ENCODE data around the gene GPR139. TPM values are rescaled to one million over a fixed set of nuclear protein-coding genes. Genes with fewer than 3 reads are reported as not detected.

Gene GPR139
- total and polyA plus RNA-seq, 4 donors, result not detected

- Histone ChIP-seq H3K4me3 (ENCODE audit: low read length in 2 of 2) (no peak overlapping the region), H3K9me3 (ENCODE audit: control insufficient read depth, low read length) (peaks cover 4% of the 10 kb centered on the region), H3K27ac (ENCODE audit: low read depth in 1 of 2, low read length in 2 of 2) (no peak overlapping the region), H3K36me3 (ENCODE audit: control insufficient read depth in 1 of 2, insufficient read depth in 2 of 2, low read length in 1 of 2) (no peaks in the 10 kb centered on the region), H3K27me3 (ENCODE audit: control insufficient read depth in 1 of 2, insufficient read depth in 2 of 2, low read length in 1 of 2) (peaks cover 0 to 1% of the 10 kb centered on the region in 2 donors), H3K4me1 (ENCODE audit: control insufficient read depth in 1 of 2, insufficient read depth in 2 of 2, low read length in 2 of 2) (no peaks in the 10 kb centered on the region)
- no peak for ATAC-seq (ENCODE audit: low FRiP score)
- no peak for DNase-seq
- intact Hi-C loops (cut with DNase I), result no loop called here
- 39 to 43% methylated on average over 3 of the region's 3 CpGs for WGBS, 2 donors
These were observed 20.5 kb upstream of the GPR139 start for GRCh38 chr16:20094157-20094556.

- no peak overlapping the region for H3K4me3 ChIP-seq (ENCODE audit: low read length in 2 of 2)
- H3K4me1 ChIP-seq (ENCODE audit: control insufficient read depth in 1 of 2, insufficient read depth in 2 of 2, low read length in 2 of 2), result no peaks in the 10 kb centered on the region
- DNase-seq (no peak), ATAC-seq (ENCODE audit: low FRiP score) (no peak)
- H3K27ac ChIP-seq (ENCODE audit: low read depth in 1 of 2, low read length in 2 of 2), result no peak overlapping the region
- 53 to 60% methylated on average over 3 of the region's 3 CpGs for WGBS, 2 donors
- H3K36me3 ChIP-seq (ENCODE audit: control insufficient read depth in 1 of 2, insufficient read depth in 2 of 2, low read length in 1 of 2), result no peaks in the 10 kb centered on the region
- no peaks in the 10 kb centered on the region for H3K27me3 ChIP-seq (ENCODE audit: control insufficient read depth in 1 of 2, insufficient read depth in 2 of 2, low read length in 1 of 2)
- H3K9me3 ChIP-seq (ENCODE audit: control insufficient read depth, low read length), result peaks cover 2% of the 10 kb centered on the region
- intact Hi-C loops (cut with DNase I), result no loop called here
These were observed 15.7 kb upstream of the GPR139 start for GRCh38 chr16:20089246-20089965.

- intact Hi-C loops (cut with DNase I), result no loop called here
- H3K4me3 ChIP-seq (ENCODE audit: low read length in 2 of 2), result no peak overlapping the region
- peaks cover 0 to 2% of the 10 kb centered on the region in 2 donors for H3K27me3 ChIP-seq (ENCODE audit: control insufficient read depth in 1 of 2, insufficient read depth in 2 of 2, low read length in 1 of 2)
- ATAC-seq (ENCODE audit: low FRiP score), result no peak
- no peak overlapping the region for H3K27ac ChIP-seq (ENCODE audit: low read depth in 1 of 2, low read length in 2 of 2)
- no peaks in the 10 kb centered on the region for H3K4me1 ChIP-seq (ENCODE audit: control insufficient read depth in 1 of 2, insufficient read depth in 2 of 2, low read length in 2 of 2)
- no peak for DNase-seq
- peaks cover 2% of the 10 kb centered on the region for H3K9me3 ChIP-seq (ENCODE audit: control insufficient read depth, low read length)
- WGBS, 2 donors, result 60 to 66% methylated on average over 6 of the region's 6 CpGs
- no peaks in the 10 kb centered on the region for H3K36me3 ChIP-seq (ENCODE audit: control insufficient read depth in 1 of 2, insufficient read depth in 2 of 2, low read length in 1 of 2)
These were observed 11.0 kb upstream of the GPR139 start for GRCh38 chr16:20084624-20085226.

GRCh38 chr16:20079106-20079505 lies 5.4 kb upstream of the GPR139 start:
- 76 to 79% methylated on average over 4 of the region's 4 CpGs for WGBS, 2 donors
- intact Hi-C loops (cut with DNase I), result no loop called here

GRCh38 chr16:20075243-20075642 lies 1.6 kb upstream of the GPR139 start:
- DNase-seq, result no peak
- Histone ChIP-seq H3K4me1 (ENCODE audit: control insufficient read depth in 1 of 2, insufficient read depth in 2 of 2, low read length in 2 of 2) (no peaks in the 10 kb centered on the region), H3K27me3 (ENCODE audit: control insufficient read depth in 1 of 2, insufficient read depth in 2 of 2, low read length in 1 of 2) (no peaks in the 10 kb centered on the region), H3K27ac (ENCODE audit: low read depth in 1 of 2, low read length in 2 of 2) (no peak overlapping the region), H3K9me3 (ENCODE audit: control insufficient read depth, low read length) (no peaks in the 10 kb centered on the region), H3K36me3 (ENCODE audit: control insufficient read depth in 1 of 2, insufficient read depth in 2 of 2, low read length in 1 of 2) (no peaks in the 10 kb centered on the region), H3K4me3 (ENCODE audit: low read length in 2 of 2) (no peak overlapping the region)
- intact Hi-C loops (cut with DNase I), result no loop called here
- ATAC-seq (ENCODE audit: low FRiP score), result no peak
- WGBS, 2 donors, result 62 to 69% methylated on average over 4 of the region's 4 CpGs

More at GRCh38 chr16:20079106-20079505, 5.4 kb upstream of the GPR139 start:
- H3K9me3 ChIP-seq (ENCODE audit: control insufficient read depth, low read length), result no peaks in the 10 kb centered on the region
- H3K27me3 ChIP-seq (ENCODE audit: control insufficient read depth in 1 of 2, insufficient read depth in 2 of 2, low read length in 1 of 2), result peaks cover 0 to 2% of the 10 kb centered on the region in 2 donors
- no peak for ATAC-seq (ENCODE audit: low FRiP score)
- H3K4me3 ChIP-seq (ENCODE audit: low read length in 2 of 2), result no peak overlapping the region
- no peak overlapping the region for H3K27ac ChIP-seq (ENCODE audit: low read depth in 1 of 2, low read length in 2 of 2)
- no peaks in the 10 kb centered on the region for H3K36me3 ChIP-seq (ENCODE audit: control insufficient read depth in 1 of 2, insufficient read depth in 2 of 2, low read length in 1 of 2)
- no peak for DNase-seq
- no peaks in the 10 kb centered on the region for H3K4me1 ChIP-seq (ENCODE audit: control insufficient read depth in 1 of 2, insufficient read depth in 2 of 2, low read length in 2 of 2)

GRCh38 chr16:20074099-20074991 lies 655 bp upstream of the GPR139 start:
- WGBS, 2 donors, result 7 to 9% methylated on average over 33 to 34 of the region's 34 CpGs
- Histone ChIP-seq H3K27ac (ENCODE audit: low read depth in 1 of 2, low read length in 2 of 2) (no peak overlapping the region), H3K9me3 (ENCODE audit: control insufficient read depth, low read length) (peaks cover 1% of the 10 kb centered on the region), H3K36me3 (ENCODE audit: control insufficient read depth in 1 of 2, insufficient read depth in 2 of 2, low read length in 1 of 2) (no peaks in the 10 kb centered on the region), H3K27me3 (ENCODE audit: control insufficient read depth in 1 of 2, insufficient read depth in 2 of 2, low read length in 1 of 2) (no peaks in the 10 kb centered on the region), H3K4me1 (ENCODE audit: control insufficient read depth in 1 of 2, insufficient read depth in 2 of 2, low read length in 2 of 2) (no peaks in the 10 kb centered on the region), H3K4me3 (ENCODE audit: low read length in 2 of 2) (no peak overlapping the region)
- intact Hi-C loops (cut with DNase I), result no loop called here
- DNase-seq (no peak), ATAC-seq (ENCODE audit: low FRiP score) (no peak)

GRCh38 chr16:20072874-20073202 lies 852 bp downstream of the GPR139 start:
- ATAC-seq (ENCODE audit: low FRiP score) (no peak), DNase-seq (no peak)
- WGBS, 2 donors, result 4 to 9% methylated on average over 11 of the region's 11 CpGs
- H3K9me3 ChIP-seq (ENCODE audit: control insufficient read depth, low read length), result peaks cover 1% of the 10 kb centered on the region
- H3K36me3 ChIP-seq (ENCODE audit: control insufficient read depth in 1 of 2, insufficient read depth in 2 of 2, low read length in 1 of 2), result no peaks in the 10 kb centered on the region
- intact Hi-C loops (cut with DNase I), result no loop called here
- H3K4me3 ChIP-seq (ENCODE audit: low read length in 2 of 2), result no peak overlapping the region
- no peak overlapping the region for H3K27ac ChIP-seq (ENCODE audit: low read depth in 1 of 2, low read length in 2 of 2)
- H3K27me3 ChIP-seq (ENCODE audit: control insufficient read depth in 1 of 2, insufficient read depth in 2 of 2, low read length in 1 of 2), result no peaks in the 10 kb centered on the region
- H3K4me1 ChIP-seq (ENCODE audit: control insufficient read depth in 1 of 2, insufficient read depth in 2 of 2, low read length in 2 of 2), result no peaks in the 10 kb centered on the region

- Histone ChIP-seq H3K27ac (ENCODE audit: low read depth in 1 of 2, low read length in 2 of 2) (no peak overlapping the region), H3K36me3 (ENCODE audit: control insufficient read depth in 1 of 2, insufficient read depth in 2 of 2, low read length in 1 of 2) (no peaks in the 10 kb centered on the region), H3K4me1 (ENCODE audit: control insufficient read depth in 1 of 2, insufficient read depth in 2 of 2, low read length in 2 of 2) (no peaks in the 10 kb centered on the region), H3K27me3 (ENCODE audit: control insufficient read depth in 1 of 2, insufficient read depth in 2 of 2, low read length in 1 of 2) (no peaks in the 10 kb centered on the region), H3K4me3 (ENCODE audit: low read length in 2 of 2) (no peak overlapping the region), H3K9me3 (ENCODE audit: control insufficient read depth, low read length) (peaks cover 1% of the 10 kb centered on the region)
- WGBS, 2 donors, result 23 to 29% methylated on average over 11 of the region's 11 CpGs
- DNase-seq (no peak), ATAC-seq (ENCODE audit: low FRiP score) (no peak)
- intact Hi-C loops (cut with DNase I), result no loop called here
These were observed 1.4 kb downstream of the GPR139 start for GRCh38 chr16:20072146-20072873.
